Measurements from ENCODE around the gene COL8A1. TPM values are rescaled to one million over a fixed set of nuclear protein-coding genes. Genes with fewer than 3 reads are reported as not detected.

COL8A1 gene
- total RNA-seq, 6 experiments from 2014 or later, result 0.56 to 1.5 (median 0.79) TPM

- Histone ChIP-seq H3K4me1 (no peaks in the 10 kb centered on the region), H3K27me3 (no peaks in the 10 kb centered on the region), H3K4me3 (no peak overlapping the region), H3K27ac (no peak overlapping the region), H3K9me3 (no peaks in the 10 kb centered on the region), H3K36me3 (no peaks in the 10 kb centered on the region)
- WGBS (ENCODE audit: insufficient coverage, low coverage, low lambda C conversion rate, missing lambda C conversion rate), result 52% methylated on average over 4 of the region's 4 CpGs
- TF ChIP-seq POLR2A (IDR thresholded peaks at IDR 0.05), result no peak
- intact Hi-C loops (cut with DNase I), result no loop called here
- ATAC-seq (no peak), DNase-seq (no peak)
Observed at GRCh38 chr3:99627062-99627826, 11.2 kb upstream of the COL8A1 start.

GRCh38 chr3:99630815-99631214, 7.6 kb upstream of the COL8A1 start:
- WGBS (ENCODE audit: insufficient coverage, low coverage, low lambda C conversion rate, missing lambda C conversion rate), result 62% methylated on average over 1 of the region's 1 CpG
- DNase-seq, result no peak
- Histone ChIP-seq H3K27ac (no peak overlapping the region), H3K4me1 (no peaks in the 10 kb centered on the region), H3K4me3 (no peak overlapping the region), H3K36me3 (no peaks in the 10 kb centered on the region), H3K9me3 (no peaks in the 10 kb centered on the region), H3K27me3 (no peaks in the 10 kb centered on the region)
- no peak for TF ChIP-seq CTCF (IDR thresholded peaks at IDR 0.05)
- TF ChIP-seq POLR2A (IDR thresholded peaks at IDR 0.05), result no peak
- intact Hi-C loops (cut with DNase I), result no loop called here
- no peak for ATAC-seq

- ATAC-seq, result no peak
- Histone ChIP-seq H3K27me3 (peaks cover 0 to 8% of the 10 kb centered on the region in 2 donors), H3K4me3 (no peak overlapping the region), H3K27ac (no peak overlapping the region), H3K4me1 (peaks cover 0 to 8% (median 0%) of the 10 kb centered on the region in 4 donors), H3K9me3 (no peaks in the 10 kb centered on the region), H3K36me3 (no peaks in the 10 kb centered on the region)
- no peak for DNase-seq
- WGBS (ENCODE audit: insufficient coverage, low coverage, low lambda C conversion rate, missing lambda C conversion rate), result 64% methylated on average over 7 of the region's 7 CpGs
- no peak for TF ChIP-seq POLR2A (IDR thresholded peaks at IDR 0.05)
- no peak for TF ChIP-seq CTCF (IDR thresholded peaks at IDR 0.05)
- intact Hi-C loops (cut with DNase I), result no loop called here
Observed at GRCh38 chr3:99633887-99634558, 4.4 kb upstream of the COL8A1 start.

- Histone ChIP-seq H3K27ac (no peak overlapping the region), H3K36me3 (no peaks in the 10 kb centered on the region), H3K4me3 (no peak overlapping the region), H3K4me1 (peaks cover 0 to 8% (median 0%) of the 10 kb centered on the region in 4 donors), H3K9me3 (no peaks in the 10 kb centered on the region), H3K27me3 (peaks cover 0 to 8% of the 10 kb centered on the region in 2 donors)
- TF ChIP-seq CTCF (IDR thresholded peaks at IDR 0.05) (no peak), POLR2A (IDR thresholded peaks at IDR 0.05) (no peak)
- intact Hi-C loops (cut with DNase I), result no loop called here
- 55% methylated on average over 1 of the region's 1 CpG for WGBS (ENCODE audit: insufficient coverage, low coverage, low lambda C conversion rate, missing lambda C conversion rate)
- no peak for DNase-seq
- no peak for ATAC-seq
Observed at GRCh38 chr3:99634881-99635280, 3.5 kb upstream of the COL8A1 start.

- Histone ChIP-seq H3K36me3 (no peaks in the 10 kb centered on the region), H3K4me3 (no peak overlapping the region), H3K27me3 (peaks cover 0 to 8% of the 10 kb centered on the region in 2 donors), H3K27ac (no peak overlapping the region), H3K9me3 (no peaks in the 10 kb centered on the region), H3K4me1 (peaks cover 0 to 8% (median 0%) of the 10 kb centered on the region in 4 donors)
- intact Hi-C loops (cut with DNase I), result no loop called here
- no peak for DNase-seq
- WGBS (ENCODE audit: insufficient coverage, low coverage, low lambda C conversion rate, missing lambda C conversion rate), result 67% methylated on average over 1 of the region's 1 CpG
- TF ChIP-seq CTCF (IDR thresholded peaks at IDR 0.05), result no peak
- TF ChIP-seq POLR2A (IDR thresholded peaks at IDR 0.05), result no peak
- ATAC-seq, result no peak
Observed at GRCh38 chr3:99635348-99635747, 3.0 kb upstream of the COL8A1 start.
